NCI-H774 (cell line): ENCODE measurements around the gene KRT76.
"Not testable (repeated sequence)": the region's sequence is repeated elsewhere in the genome, so short reads cannot be mapped to it uniquely, and the experiment has no call there.

ENCODE experiments used
- DNase-seq: peaks from one replicate; lab custom pipeline; 2025; lab: John Stamatoyannopoulos, UW

The KRT76 gene

GRCh38 chr12:52759218-52759617 lies 17.9 kb downstream of the KRT76 start:
- no peak for DNase-seq

- DNase-seq = no peak
Observed at GRCh38 chr12:52757449-52758176, 19.5 kb downstream of the KRT76 start.

- DNase-seq = no peak
Observed at GRCh38 chr12:52756281-52756960, 20.7 kb downstream of the KRT76 start.

GRCh38 chr12:52755533-52755932 lies 21.6 kb downstream of the KRT76 start:
- DNase-seq = no peak

- DNase-seq = no peak
Observed at GRCh38 chr12:52754135-52754534, 23.0 kb downstream of the KRT76 start.

- no peak for DNase-seq
Observed at GRCh38 chr12:52753283-52753682, 23.9 kb downstream of the KRT76 start.

GRCh38 chr12:52752516-52752915 lies 24.6 kb downstream of the KRT76 start:
- no peak for DNase-seq

- DNase-seq = no peak
Observed at GRCh38 chr12:52751795-52752194, 25.4 kb downstream of the KRT76 start.

- not testable (repeated sequence) for DNase-seq
Observed at GRCh38 chr12:52750532-52750931, 26.6 kb downstream of the KRT76 start.

- DNase-seq = no peak
Observed at GRCh38 chr12:52749827-52750226, 27.3 kb downstream of the KRT76 start.

GRCh38 chr12:52748578-52748977 lies 28.6 kb downstream of the KRT76 start:
- no peak for DNase-seq

GRCh38 chr12:52745554-52745953 lies 31.6 kb downstream of the KRT76 start:
- DNase-seq = no peak

GRCh38 chr12:52744493-52745156 lies 32.5 kb downstream of the KRT76 start:
- DNase-seq = no peak

GRCh38 chr12:52742822-52743457 lies 34.2 kb downstream of the KRT76 start:
- no peak for DNase-seq

- no peak for DNase-seq
Observed at GRCh38 chr12:52742196-52742580, 35.0 kb downstream of the KRT76 start.

GRCh38 chr12:52741375-52742195 lies 35.6 kb downstream of the KRT76 start:
- DNase-seq = no peak

- no peak for DNase-seq
Observed at GRCh38 chr12:52740584-52740983, 36.6 kb downstream of the KRT76 start.

GRCh38 chr12:52739963-52740362 lies 37.2 kb downstream of the KRT76 start:
- no peak for DNase-seq

GRCh38 chr12:52735816-52736632 lies 41.1 kb downstream of the KRT76 start:
- DNase-seq = no peak

- no peak for DNase-seq
Observed at GRCh38 chr12:52735106-52735505, 42.0 kb downstream of the KRT76 start.

- no peak for DNase-seq
Observed at GRCh38 chr12:52730793-52731192, 46.4 kb downstream of the KRT76 start.
